KBM-7 (cell line): ENCODE measurements around the gene SH3PXD2B.
"Not testable (repeated sequence)": the region's sequence is repeated elsewhere in the genome, so short reads cannot be mapped to it uniquely, and the experiment has no call there.

Source experiments
- DNase-seq: peaks from one replicate; pipeline ENCODE4 v3.0.0-alpha.2; 2015
- in situ Hi-C: fragments of 300-500 bp; cut with MboI; formaldehyde crosslinking; loops from 2 replicates; pipeline ENCODE4 v1.14.3; 2020; ENCODE audit warnings: low sequenced_read_pairs, low pct_unique_long_range_greater_than_20kb, mixed read lengths

SH3PXD2B gene

DNA sequence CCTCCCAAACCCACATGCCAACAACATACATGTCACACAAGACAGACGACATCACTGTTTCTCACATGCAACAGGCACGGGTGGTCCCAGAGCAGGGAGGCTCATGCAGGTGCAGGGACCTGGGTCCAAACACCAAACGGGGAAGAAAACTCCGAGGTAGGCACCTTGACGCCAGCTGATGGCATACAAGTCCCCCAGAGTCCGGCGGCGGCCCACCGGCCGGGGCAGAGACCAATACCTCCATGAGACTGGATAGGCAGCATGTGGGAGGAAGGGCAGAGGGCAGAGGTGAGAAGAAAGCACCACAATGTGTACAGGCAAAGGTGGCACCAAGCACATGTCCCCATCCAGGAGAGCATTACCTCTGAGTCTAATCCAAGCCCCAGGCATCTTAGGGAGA, 97.8 kb downstream of the SH3PXD2B start:
- DNase-seq = no peak
- in situ Hi-C loops = no loop called here

DNA sequence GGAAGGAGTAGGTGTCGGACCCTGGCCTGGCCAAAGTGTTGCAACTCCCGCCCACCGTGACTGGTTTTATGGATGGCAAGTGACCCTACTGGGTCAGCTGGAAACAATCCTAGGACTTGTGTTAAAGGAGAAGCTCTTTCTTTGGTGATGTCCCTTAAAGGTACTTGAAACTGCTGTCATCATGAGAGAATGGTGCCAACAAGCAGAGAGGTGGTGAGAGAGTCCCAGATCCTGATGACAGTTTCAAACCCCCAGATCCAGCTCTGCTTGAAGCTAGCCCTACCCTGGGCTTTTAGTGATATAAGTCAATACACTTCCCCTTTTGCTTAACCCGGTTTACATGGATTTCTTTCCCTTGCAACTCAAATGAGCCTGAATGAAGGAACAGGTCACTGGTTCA, 98.3 kb downstream of the SH3PXD2B start:
- DNase-seq = no peak
- in situ Hi-C loops = no loop called here

DNA sequence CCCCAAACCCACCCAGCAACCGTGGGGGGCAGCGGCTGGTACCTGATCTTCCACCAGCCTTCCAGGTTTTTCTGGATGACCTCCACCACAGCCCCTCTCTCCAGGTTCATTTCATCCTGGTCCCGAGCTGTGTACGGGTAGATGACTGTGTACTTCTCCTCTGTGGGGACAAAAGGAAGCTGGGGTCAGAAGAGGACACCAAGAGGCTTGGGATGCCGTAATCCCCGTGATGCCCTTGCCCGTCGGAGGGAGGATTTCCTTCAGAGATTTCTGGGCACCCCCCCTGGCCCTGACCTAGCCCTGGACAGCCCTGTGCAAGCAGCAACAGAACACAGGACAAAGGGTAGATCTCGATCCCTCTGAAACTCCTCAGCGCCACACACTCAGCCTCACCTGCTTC, 100.5 kb downstream of the SH3PXD2B start:
- in situ Hi-C loops = no loop called here
- DNase-seq = no peak

DNA sequence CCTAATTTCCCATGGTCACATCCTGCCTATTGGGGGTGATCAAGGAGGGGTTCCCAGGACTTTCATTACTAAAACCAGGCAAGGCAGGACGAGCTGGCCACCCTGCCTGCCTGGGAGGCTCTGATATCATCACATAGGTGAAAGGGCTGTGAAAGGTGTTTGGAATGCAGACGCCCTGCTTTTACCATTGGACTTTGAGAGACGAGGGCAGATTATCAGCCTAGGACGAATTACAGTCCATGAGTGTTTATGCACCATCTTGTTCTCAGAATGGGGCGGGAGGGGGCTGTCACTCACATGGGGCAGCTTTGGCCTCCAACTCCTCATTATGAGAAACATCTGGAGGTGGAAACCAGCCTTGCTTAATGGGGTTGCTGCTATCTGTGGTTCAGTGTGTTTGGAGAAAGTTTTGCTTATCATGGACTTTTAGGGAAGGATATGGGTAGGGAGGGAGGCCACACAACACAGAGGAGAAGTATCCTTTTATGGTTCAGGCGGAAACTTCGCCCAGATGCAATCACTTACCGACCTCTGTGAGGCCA, 101.0 kb downstream of the SH3PXD2B start:
- in situ Hi-C loops = no loop called here
- no peak for DNase-seq

DNA sequence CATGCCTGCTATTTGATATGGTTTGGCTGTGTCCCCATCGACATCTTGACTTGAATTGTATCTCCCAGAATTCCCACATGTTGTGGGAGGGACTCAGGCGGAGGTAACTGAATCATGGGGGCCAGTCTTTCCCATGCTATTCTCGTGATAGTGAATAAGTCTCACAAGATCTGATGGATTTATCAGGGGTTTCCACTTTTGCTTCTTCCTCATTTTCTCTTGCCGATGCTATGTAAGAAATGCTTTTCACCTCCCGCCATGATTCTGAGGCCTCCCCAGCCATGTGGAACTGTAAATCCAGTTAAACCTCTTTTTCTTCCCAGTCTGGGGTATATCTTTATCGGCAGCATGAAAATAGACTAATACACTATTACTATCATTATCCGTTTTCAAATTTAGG, 101.8 kb downstream of the SH3PXD2B start:
- in situ Hi-C loops, DNase-seq: not testable (repeated sequence)

DNA sequence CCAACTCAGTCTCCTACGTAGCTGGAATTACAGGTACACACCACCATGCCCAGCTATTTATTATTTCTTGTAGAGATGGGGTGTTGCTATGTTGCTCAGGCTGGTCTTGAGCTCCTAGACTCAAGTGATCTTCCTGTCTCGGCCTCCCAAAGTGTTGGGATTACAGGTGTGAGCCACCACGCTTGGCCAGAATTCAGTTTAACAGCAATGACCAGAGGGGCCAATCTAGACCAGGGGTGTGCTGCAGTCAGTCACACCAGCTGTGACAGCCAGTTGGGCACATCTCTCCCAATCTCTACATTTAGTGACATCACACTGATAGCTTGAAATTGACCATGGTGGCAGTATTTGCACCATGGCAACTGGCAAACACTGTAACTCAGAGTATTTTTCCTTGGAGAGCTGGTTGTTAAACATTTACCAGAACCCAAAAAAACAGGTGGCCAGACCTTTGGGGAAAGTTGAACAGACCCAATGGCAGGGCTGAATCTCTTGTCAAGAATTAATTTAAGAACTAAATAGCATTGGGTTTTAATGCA, 103.0 kb downstream of the SH3PXD2B start:
- in situ Hi-C loops = no loop called here
- DNase-seq = no peak

DNA sequence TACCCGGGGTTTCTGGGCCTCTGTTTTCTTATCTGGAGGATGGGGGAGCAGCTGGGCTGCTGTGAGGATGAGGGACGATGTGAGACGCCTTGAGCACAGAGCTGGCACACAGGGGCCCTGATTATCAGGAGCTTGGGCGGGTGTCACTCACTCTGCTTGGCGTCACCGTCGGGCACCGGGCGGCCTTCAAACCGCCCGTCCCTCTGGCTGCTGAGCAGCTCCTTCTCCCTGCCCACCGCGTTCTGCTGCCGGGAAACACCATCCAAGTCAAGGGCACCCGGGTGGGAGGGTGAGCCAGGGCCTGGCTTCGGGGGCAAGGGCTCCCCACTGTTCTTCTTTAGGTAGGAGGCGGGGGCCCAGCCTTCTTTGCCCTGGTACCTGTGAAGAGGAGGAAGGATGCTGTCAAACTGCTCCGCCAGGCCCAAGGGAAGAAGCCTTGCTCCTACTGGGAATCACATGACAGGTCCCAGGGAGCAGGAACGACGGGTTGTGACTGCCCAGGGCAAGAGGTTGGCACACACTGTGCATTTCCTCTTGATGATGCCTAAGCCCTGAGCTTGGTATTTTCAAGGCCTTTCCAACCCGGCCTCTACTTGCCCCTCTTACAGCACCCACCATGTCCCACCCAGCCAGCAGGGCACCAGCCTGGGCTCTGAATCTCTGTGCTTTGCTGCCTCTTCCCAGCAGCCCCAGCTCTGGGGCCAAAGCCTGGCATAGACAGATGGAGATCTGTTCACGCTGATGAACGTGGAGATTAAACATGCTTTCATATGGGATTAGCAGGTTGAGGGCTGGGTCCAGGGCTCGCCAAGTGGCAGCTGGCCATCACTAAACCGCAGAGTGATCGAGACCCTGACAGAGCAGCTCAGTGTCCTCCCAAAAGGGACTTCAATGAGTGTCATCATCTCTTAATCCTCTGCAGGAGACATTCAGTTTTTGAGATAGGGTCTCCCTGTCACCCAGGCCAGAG, 103.8 kb downstream of the SH3PXD2B start:
- in situ Hi-C loops = no loop called here
- DNase-seq = no peak

DNA sequence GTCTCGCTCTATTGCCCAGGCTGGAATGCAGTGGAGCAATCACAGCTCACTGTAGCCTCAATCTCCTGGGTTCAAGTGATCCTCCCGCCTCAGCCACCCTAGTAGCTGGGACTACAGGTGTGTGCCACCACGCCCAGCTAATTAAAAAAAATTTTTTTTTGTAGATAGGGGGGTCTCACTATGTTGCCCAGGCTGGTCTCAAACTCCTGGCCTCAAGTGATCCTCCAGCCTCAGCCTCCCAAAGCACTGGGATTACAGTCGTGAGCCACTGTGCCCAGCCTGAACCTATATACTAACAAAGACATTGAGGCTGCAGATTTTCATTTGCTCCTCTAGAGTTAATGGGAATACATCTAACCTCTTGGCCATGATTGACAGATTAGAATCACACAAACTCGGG, 105.6 kb downstream of the SH3PXD2B start:
- DNase-seq, in situ Hi-C loops: not testable (repeated sequence)

DNA sequence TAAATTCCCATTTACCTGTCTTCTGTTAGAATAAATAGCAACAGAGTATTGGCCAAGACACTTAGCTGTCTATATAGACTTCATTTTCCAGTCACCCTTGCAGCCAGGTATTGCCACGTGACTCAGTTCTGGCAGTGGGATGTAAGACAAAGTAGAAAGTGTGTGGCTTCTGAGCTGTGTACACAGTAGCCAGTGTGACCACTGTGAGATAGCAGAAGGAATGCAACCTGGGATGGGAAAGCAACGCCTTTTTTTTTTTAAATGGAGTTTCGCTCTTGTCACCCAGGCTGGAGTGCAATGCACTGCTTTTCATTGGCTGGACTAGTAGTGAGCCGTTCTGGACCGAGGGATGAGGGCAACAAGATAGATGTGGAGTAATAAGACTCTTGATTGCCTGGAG, 106.2 kb downstream of the SH3PXD2B start:
- no peak for DNase-seq
- in situ Hi-C loops = no loop called here

DNA sequence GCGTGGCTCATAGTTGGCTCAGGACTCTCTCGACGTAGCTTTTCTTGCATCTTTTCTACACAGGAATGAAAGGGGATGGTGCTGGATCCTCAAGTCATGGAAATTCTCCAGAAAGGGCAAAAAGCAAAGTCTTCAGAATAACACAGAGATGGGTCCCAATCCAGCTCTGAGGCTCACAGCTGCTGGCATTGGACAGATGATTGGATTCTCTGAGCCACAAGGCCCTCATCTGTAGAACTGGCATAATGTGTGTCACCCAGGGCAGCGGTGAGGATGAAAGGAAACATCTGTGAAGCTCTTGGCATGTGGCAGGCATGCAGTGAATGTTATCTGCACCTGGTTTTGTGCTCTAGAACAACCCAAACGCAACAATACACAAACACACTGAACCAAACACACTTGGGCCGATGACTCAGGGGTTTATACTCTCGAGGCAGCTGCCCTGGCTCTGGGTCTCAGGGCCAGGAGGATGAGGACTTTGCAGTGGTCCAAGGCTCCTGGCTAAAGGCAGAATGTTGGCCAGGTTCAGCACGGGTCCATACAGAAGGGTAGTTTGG, 106.8 kb downstream of the SH3PXD2B start:
- in situ Hi-C loops = no loop called here
- DNase-seq = no peak

DNA sequence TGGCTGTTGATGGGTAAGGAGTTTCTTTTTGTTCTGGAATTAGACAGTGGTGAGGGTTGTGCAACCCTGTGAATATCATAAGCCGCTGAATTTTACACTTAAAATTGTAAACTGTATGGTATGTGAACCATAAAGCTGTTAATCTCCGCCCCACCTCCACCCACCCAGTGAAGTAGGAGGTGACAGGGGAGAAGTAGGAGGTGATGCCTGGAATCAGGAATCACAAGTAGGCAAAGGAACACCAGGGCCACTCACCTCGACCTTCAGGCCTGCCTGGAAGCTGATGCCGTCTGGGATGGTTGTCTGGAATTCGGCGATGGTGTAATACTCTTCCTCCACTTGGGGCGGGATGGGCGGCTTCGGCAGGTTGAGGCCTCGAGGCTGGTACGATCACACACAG, 108.4 kb downstream of the SH3PXD2B start:
- no peak for DNase-seq
- in situ Hi-C loops = no loop called here

DNA sequence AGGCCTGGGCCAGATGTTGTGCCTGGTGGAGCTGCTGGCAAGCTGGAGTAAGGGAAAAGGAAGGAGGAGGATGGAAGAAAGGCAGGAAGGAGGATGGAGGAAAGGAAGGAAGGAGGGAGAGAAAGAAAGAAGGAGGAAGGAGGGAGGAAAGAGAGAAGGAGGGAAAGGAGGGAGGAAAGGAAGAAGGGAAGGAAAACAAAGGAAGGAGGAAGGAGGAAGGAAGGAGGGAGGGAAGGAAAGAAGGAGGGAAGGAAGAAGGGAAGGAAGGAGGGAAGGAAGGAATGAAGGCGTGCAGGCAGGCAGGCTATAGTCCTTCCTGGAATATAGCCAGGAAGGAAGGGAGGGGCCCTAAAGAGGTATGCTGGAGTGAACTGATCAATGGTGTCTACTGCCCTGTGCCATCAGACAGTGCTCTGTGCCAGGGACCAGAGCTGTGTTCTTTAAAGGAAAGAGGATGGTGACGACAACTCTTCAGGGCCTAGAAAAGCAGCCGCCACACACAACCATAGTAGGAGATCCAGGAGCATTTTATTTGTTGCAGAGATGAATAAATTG, 109.4 kb downstream of the SH3PXD2B start:
- in situ Hi-C loops = no loop called here
- DNase-seq = no peak

DNA sequence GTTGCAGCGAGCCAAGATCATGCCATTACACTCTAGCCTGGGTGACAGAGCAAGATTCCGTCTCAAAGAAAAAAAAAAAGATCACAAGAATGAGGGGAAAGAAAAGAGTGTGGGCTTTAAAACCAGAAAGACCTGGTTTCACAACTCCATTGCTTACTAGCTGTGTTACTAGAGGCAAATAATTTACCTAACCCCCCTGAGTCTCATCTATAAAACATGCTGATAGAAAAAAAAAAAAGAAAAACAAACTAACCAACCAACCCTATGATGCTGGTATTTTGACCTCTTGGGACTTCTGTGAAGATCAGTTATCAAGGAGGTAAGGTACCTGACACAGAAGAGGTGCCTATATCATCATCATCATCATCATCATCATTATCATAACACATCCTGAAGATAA, 110.6 kb downstream of the SH3PXD2B start:
- in situ Hi-C loops = no loop called here

DNA sequence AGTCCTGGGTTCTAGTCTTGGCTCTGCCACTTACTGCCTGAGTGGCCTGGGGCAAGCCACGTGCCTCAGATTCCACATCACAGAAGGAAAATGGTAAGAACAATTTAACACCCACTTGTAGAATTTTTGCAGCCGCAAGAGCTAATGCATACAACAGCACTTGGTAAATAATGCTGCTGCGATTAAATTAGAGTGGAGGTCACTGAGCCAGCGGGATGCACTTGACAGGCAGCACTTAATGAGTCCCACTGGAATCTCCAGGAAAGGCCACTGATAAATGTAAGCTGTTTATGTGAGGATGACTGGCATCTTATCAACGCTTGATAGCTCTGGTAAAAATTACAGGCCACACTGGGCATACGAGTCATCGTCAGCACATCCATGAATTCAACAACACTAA, 111.4 kb downstream of the SH3PXD2B start:
- in situ Hi-C loops = no loop called here
- no peak for DNase-seq

More for the DNA sequence above, 110.6 kb downstream of the SH3PXD2B start:
- DNase-seq = no peak

DNA sequence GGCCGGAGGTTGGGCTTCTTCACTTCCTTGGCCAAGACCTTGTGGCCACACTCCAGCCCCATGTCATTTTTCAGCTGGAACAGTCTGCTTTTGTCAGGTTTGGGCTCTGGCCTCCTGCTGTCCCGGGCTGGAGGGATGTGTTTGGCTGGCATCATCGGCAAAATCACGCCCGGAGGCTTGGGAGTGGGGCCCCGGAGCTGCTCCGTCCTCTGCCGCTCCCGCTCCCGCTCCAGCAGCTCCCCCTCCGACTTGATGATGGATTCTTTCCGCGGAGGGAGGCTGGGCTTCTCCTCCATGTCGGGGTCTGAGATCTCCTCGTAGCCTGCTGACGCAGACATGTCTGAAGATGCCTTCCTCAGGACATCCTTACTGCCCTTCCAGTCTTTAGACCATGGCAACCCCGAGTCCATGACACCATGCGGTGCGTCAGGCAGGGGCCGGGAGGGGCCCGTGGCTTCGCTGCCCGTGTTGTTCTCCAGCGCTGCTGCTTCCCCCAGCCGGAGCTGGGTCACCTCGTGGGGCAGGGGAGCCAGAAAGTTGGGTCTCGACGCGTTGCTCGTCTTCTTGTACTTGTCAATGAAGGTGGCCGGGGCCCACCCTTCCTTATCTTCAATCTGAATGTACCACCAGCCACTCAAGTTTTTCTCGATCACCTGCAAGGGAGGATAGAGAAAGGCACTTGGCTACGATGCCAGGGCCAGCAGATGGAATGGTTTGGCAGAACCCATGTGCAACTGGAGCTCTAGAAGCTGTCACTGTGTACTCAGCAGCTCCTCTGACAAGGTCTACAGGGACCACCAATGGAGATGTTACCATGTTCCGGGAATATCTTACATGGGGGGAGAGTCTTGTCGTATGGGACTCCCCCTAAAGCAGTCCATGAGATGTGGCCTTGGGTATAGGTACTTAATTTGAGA, 114.8 kb downstream of the SH3PXD2B start:
- in situ Hi-C loops = no loop called here
- DNase-seq = no peak

DNA sequence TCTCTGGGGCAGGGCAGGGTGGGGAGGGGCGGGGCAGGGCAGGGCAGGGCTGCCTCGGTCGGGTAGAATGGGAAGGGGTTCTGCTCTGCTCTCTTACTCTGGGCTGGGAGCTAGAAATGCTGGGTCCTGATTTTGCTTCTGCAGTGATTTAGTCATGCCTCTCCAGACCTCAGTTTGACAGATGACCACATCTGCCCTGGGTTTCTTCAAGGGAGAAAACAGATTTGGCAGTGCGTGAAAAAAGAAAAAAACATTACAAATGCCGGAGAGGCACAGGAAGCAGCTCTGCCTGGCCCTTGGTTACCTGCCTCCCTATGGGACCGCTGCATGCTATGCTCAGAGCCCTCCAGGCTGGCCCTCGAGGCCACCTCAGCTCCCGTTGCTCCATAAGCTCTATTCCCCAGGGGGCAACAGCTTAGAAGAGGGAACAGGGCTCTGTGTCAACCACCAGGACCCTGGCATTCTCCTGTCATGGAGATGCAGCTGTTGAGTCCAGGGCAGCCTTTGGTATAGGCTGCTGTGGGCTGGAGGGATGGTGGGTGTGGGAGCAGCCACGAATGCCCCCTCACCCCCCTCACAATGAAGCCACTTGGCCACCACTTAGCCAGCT, 117.5 kb downstream of the SH3PXD2B start:
- in situ Hi-C loops = no loop called here
- DNase-seq = no peak

DNA sequence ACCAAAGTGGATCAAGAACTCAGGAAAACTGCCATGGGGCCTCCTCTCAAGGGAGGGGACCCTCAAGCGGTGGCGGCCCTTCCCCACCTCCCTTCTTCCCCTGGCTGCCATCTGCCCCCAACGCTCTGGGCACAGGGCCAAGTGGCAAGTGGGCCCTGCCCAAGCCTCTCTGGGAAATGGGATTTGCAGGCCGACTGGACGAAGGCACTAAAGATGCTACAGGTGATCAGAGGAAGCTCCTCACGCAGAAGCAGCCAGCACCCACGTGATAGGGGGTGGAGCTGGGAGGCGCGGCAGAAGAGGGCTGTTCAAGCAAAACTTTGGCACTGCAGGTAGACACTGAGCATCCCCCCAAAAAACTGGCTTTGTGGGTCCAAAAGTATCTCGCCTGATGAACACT, 118.1 kb downstream of the SH3PXD2B start:
- DNase-seq = no peak
- in situ Hi-C loops = no loop called here

DNA sequence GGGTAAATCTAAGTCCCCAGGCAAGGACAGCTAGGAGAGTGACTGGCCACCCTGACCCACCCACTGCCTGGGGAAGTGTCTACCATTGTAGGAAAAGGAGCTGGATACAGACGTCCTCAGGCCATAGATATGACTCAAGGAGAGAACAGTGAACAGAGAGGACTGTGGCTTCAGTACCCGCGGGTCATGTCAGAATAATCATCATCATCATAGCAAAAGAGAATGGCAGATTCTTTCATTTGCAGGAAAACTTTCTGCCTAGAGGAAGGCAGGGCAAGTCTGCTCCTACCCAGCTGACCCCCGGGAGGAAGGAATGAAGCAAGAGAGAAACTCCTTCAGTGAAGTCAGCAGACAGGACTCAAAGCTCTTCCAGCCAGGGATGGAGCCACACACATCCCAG, 118.6 kb downstream of the SH3PXD2B start:
- in situ Hi-C loops = no loop called here
- DNase-seq = no peak

DNA sequence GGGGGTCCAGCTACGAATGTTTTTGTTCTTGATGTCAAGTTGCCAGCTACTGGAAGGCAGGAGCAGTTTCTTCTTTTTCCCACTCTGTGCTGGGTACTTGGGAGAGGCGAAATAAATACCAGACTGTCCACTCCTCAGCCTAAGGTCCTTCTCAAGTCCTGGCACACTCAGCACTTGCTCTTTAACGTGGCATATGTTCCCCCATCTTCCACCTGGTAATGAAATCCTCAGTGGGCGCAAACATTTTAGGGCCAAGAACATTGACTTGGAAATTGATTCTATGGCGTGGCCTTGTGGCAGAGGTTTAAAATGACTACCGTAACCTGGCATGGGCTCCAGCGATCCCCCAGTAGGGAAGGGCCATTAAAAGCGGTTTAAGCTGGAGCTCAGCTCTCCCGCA, 119.7 kb downstream of the SH3PXD2B start:
- no peak for DNase-seq
- in situ Hi-C loops = no loop called here
